Endothelial cell of umbilical vein (primary cell): Measurements from ENCODE around the gene ASCL1. TPM values are rescaled to one million over a fixed set of nuclear protein-coding genes. Genes with fewer than 3 reads are reported as not detected.

Experiments
- BruUV-seq: library from RNA; stranded (reverse); fragments of 400-500 nt; replicated peaks from 2 replicates; lab custom pipeline; 2021; lab: Mats Ljungman, UMichigan
- CTCF ChIA-PET: fragments of 300-600, 350-600 bp; sonication (Branson Sonifier 250); formaldehyde crosslinking; loops from one replicate; lab custom pipeline; 2021; ENCODE audit warnings: antibody characterized with exemption, inconsistent platforms; lab: Charles Lee
- POLR2A ChIA-PET: fragments of 300-600, 350-600 bp; sonication (Branson Sonifier 250); formaldehyde crosslinking; loops from one replicate; lab custom pipeline; 2021; ENCODE audit warnings: antibody characterized with exemption, inconsistent platforms; lab: Charles Lee
- DNase-seq: peaks from one replicate; pipeline ENCODE4 v3.0.0-alpha.2; 2011; ENCODE audit warnings: low read depth, low spot score
- FAIRE-seq: peaks from 2 replicates; lab custom pipeline; 2011; peaks lifted over from hg19 to GRCh38; lab: Jason Lieb, UNC
- H2AFZ ChIP-seq: 2 replicates; pipeline ENCODE4 v1.6.0; 2012; ENCODE audit warnings: low read depth, low read length, control low read depth, inconsistent platforms
- H3K27ac ChIP-seq: 2 replicates; pipeline ENCODE4 v1.5.1; 2011; ENCODE audit warnings: low read depth, mild to moderate bottlenecking, control low read depth, low read length, moderate library complexity; ENCODE audit not compliant: insufficient read depth
- H3K27me3 ChIP-seq, 2 experiments: 2 replicates each; pipeline versions ENCODE4 v1.6.0 to v1.6.1; 2011; ENCODE audit warnings: low read length in 2 of 2, mixed read lengths in 1 of 2; ENCODE audit not compliant: control insufficient read depth in 2 of 2, insufficient read depth in 2 of 2
- H3K36me3 ChIP-seq, 2 experiments: 2 replicates in 1 of 2; 3 replicates in 1 of 2; pipeline ENCODE4 v1.5.1; 2011; ENCODE audit warnings: low read length in 2 of 2, mild to moderate bottlenecking in 1 of 2, moderate library complexity in 1 of 2; ENCODE audit not compliant: control insufficient read depth in 2 of 2, insufficient read depth in 2 of 2; ENCODE audit errors: extremely low read depth in 1 of 2
- H3K4me1 ChIP-seq: 3 replicates; pipeline ENCODE4 v1.5.1; 2011; ENCODE audit warnings: mild to moderate bottlenecking, low read length; ENCODE audit not compliant: control insufficient read depth, insufficient read depth; ENCODE audit errors: extremely low read depth
- H3K4me2 ChIP-seq: 2 replicates; pipeline ENCODE4 v1.6.1; 2011; ENCODE audit warnings: low read length, control low read depth, mixed read lengths; ENCODE audit not compliant: insufficient read depth
- H3K4me3 ChIP-seq, 3 experiments: fragments of 200-600 bp in 1 of 3; sonication (generic), shearing (Covaris generic) in 1 of 3; replicated peaks in 1 of 3; 2 replicates each; pipeline ENCODE4 v1.5.1; 2011 to 2016; ENCODE audit warnings: control low read depth in 3 of 3, low read length in 3 of 3, mild to moderate bottlenecking in 2 of 3, inconsistent platforms in 1 of 3, low read depth in 1 of 3, moderate library complexity in 1 of 3; ENCODE audit not compliant: insufficient read depth in 1 of 3
- H3K79me2 ChIP-seq: 2 replicates; pipeline ENCODE4 v1.6.0; 2012; ENCODE audit warnings: low read length, inconsistent platforms; ENCODE audit not compliant: control insufficient read depth, insufficient read depth
- H3K9ac ChIP-seq: replicated peaks from 2 replicates; pipeline ENCODE3; 2011; ENCODE audit warnings: low read length, control low read depth; ENCODE audit not compliant: insufficient read depth; ENCODE audit errors: extremely low read depth
- H3K9me1 ChIP-seq: replicated peaks from 3 replicates; pipeline ENCODE4 v1.6.0; 2011; ENCODE audit warnings: mild to moderate bottlenecking, low read length; ENCODE audit not compliant: control insufficient read depth, insufficient read depth; ENCODE audit errors: extremely low read depth
- H3K9me3 ChIP-seq: replicated peaks from 2 replicates; pipeline ENCODE4 v1.5.1; 2012; ENCODE audit warnings: low read length, inconsistent platforms; ENCODE audit not compliant: control insufficient read depth, insufficient read depth
- H4K20me1 ChIP-seq: replicated peaks from 2 replicates; pipeline ENCODE3; 2011; ENCODE audit warnings: mild to moderate bottlenecking, low read length; ENCODE audit not compliant: control insufficient read depth, insufficient read depth; ENCODE audit errors: extremely low read depth
- CTCF ChIP-seq, 2 donors: IDR thresholded peaks; 1 replicate in 1 of 2; 2 replicates in 1 of 2; pipeline ENCODE4 v1.5.1; 2011; ENCODE audit warnings: low read length in 2 of 2, mild to moderate bottlenecking in 2 of 2, moderate library complexity in 2 of 2, control low read depth in 1 of 2, inconsistent platforms in 1 of 2, low read depth in 1 of 2; ENCODE audit not compliant: insufficient read depth in 1 of 2; ENCODE audit errors: extremely low read depth in 1 of 2
- EZH2 ChIP-seq: IDR thresholded peaks from 2 replicates; pipeline ENCODE4 v1.6.1; 2012; ENCODE audit warnings: borderline replicate concordance, low read depth, mild to moderate bottlenecking, moderate library complexity, low read length, inconsistent platforms; ENCODE audit not compliant: severe bottlenecking
- FOS ChIP-seq: IDR thresholded peaks from 2 replicates; pipeline ENCODE4 v1.6.1; 2011; ENCODE audit warnings: mild to moderate bottlenecking, low read length, moderate library complexity, borderline replicate concordance; ENCODE audit not compliant: insufficient read depth
- GATA2 ChIP-seq: IDR thresholded peaks from 2 replicates; pipeline ENCODE4 v1.7.0; 2011; ENCODE audit warnings: low read depth, mild to moderate bottlenecking, moderate library complexity, mixed read lengths, low read length; ENCODE audit not compliant: insufficient read length, insufficient read depth
- JUN ChIP-seq: IDR thresholded peaks from 2 replicates; pipeline ENCODE4 v1.6.1; 2011; ENCODE audit warnings: borderline replicate concordance, low read depth; ENCODE audit not compliant: insufficient read length, insufficient read depth
- MYC ChIP-seq: IDR thresholded peaks from one replicate; pipeline ENCODE4 v1.6.1; 2011; ENCODE audit warnings: mild to moderate bottlenecking, low read depth, low read length
- POLR2A ChIP-seq: IDR thresholded peaks from 2 replicates; pipeline ENCODE4 v1.6.1; 2012; ENCODE audit warnings: low read depth, mild to moderate bottlenecking, control low read depth, low read length
- POLR2AphosphoS5 ChIP-seq: IDR thresholded peaks from 2 replicates; pipeline ENCODE4 v1.6.1; 2012; ENCODE audit warnings: low read depth, mild to moderate bottlenecking, control low read depth, low read length, moderate library complexity; ENCODE audit not compliant: insufficient read depth
- dilution Hi-C: fragments of 300-500 bp; cut with MboI; formaldehyde crosslinking; loops from one replicate; pipeline ENCODE4 v1.15.0; 2019; ENCODE audit warnings: low sequenced_read_pairs; ENCODE audit not compliant: extremely low pct_ligation_motif_present
- intact Hi-C: fragments of 100-400 bp; cut with micrococcal nuclease; formaldehyde crosslinking; loops from one replicate; pipeline ENCODE4 v1.10.0; 2022
- polyA plus RNA-seq, 4 experiments: library from polyadenylated mRNA; depleted of rRNA in 3 of 4; stranded (reverse) in 3 of 4; unstranded in 1 of 4; fragments of >200 nt; gene quantifications; 2 replicates each; pipeline versions ENCODE4 v1.2.1 to v1.2.3, GENCODE V29; 2011 to 2012; ENCODE audit warnings: missing spikeins in 1 of 4
- total RNA-seq: library from RNA; stranded (reverse); gene quantifications from 2 replicates; pipeline ENCODE4 v1.2.3, GENCODE V29; 2021
- TF ChIP-seq, protein P1 (sequence below): IDR thresholded peaks from 2 replicates; pipeline ENCODE4 v1.6.1; 2011; ENCODE audit not compliant: insufficient read depth, insufficient read length

ASCL1 gene
- total and polyA plus RNA-seq, 2 donors (not counting 3 experiments of a cell fraction or from before 2014, with no cell fraction given): not detected

GRCh38 chr12:102962986-102963385 is 5.5 kb downstream of the ASCL1 start:
- no peaks in the 10 kb centered on the region for H3K9me1 ChIP-seq
- no peaks in the 10 kb centered on the region for H3K36me3 ChIP-seq
- BruUV-seq: no TSS peak
- no peak overlapping the region for H2AFZ ChIP-seq
- no peaks in the 10 kb centered on the region for H3K9me3 ChIP-seq
- no peak overlapping the region for H3K27ac ChIP-seq
- ChIA-PET CTCF (interaction anchor here (0.8 to 3.2 kb wide), 2 partner anchors 14 to 23 kb away, joined by 3 to 15 read pairs; no protein-coding TSS in a partner anchor), POLR2A (no interaction called here)
- H4K20me1 ChIP-seq: no peaks in the 10 kb centered on the region
- FAIRE-seq: no peak
- H3K9ac ChIP-seq: no peak overlapping the region
- intact Hi-C loops (no loop called here), dilution Hi-C loops (no loop called here)
- TF ChIP-seq FOS (no peak), MYC (no peak), POLR2A (no peak), GATA2 (no peak), POLR2AphosphoS5 (no peak), EZH2 (no peak), CTCF (IDR thresholded peaks at IDR 0.05; ENCODE audit: extremely low read depth in 1 of 2, insufficient read depth in 1 of 2, low read depth in 1 of 2, low read length in 2 of 2) (no peak), JUN (no peak)
- TF ChIP-seq, protein P1, sequence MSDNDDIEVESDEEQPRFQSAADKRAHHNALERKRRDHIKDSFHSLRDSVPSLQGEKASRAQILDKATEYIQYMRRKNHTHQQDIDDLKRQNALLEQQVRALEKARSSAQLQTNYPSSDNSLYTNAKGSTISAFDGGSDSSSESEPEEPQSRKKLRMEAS: no peak
- H3K4me2 ChIP-seq: no peak overlapping the region
- H3K4me3 ChIP-seq: no peak overlapping the region
- no peaks in the 10 kb centered on the region for H3K4me1 ChIP-seq
- no peak for DNase-seq
- peaks cover 39 to 58% of the 10 kb centered on the region in 2 experiments for H3K27me3 ChIP-seq
- no peaks in the 10 kb centered on the region for H3K79me2 ChIP-seq
